Measurements from ENCODE around the gene STARD13. TPM values are rescaled to one million over a fixed set of nuclear protein-coding genes. Genes with fewer than 3 reads are reported as not detected.

STARD13 gene
- total RNA-seq, 1 experiment from 2014 or later: 4.1 TPM

GRCh38 chr13:33188093-33188882, 97.3 kb downstream of the STARD13 start:
- no peak for ATAC-seq
- no peaks in the 10 kb centered on the region for H3K9me2 ChIP-seq (ENCODE audit: insufficient read depth)

More at GRCh38 chr13:33188093-33188882, 97.3 kb downstream of the STARD13 start:
- BruUV-seq (replicated peaks): no TSS peak
- H2AFZ ChIP-seq (ENCODE audit: low read depth, low read length, poor library complexity, severe bottlenecking): no peak overlapping the region
- no peak overlapping the region for H3K4me2 ChIP-seq (ENCODE audit: low read length)
- H3K9me3 ChIP-seq (ENCODE audit: control insufficient read depth in 1 of 2, insufficient read depth in 1 of 2, low read depth in 1 of 2, low read length in 2 of 2): no peaks in the 10 kb centered on the region
- CTCF ChIA-PET: no interaction called here
- H3K4me1 ChIP-seq (ENCODE audit: control insufficient read depth in 1 of 2, insufficient read depth in 2 of 2, low read length in 2 of 2): peaks cover 4 to 17% of the 10 kb centered on the region in 2 experiments; a peak in 3 of 4 replicates
- no peaks in the 10 kb centered on the region for H3K36me3 ChIP-seq (ENCODE audit: control insufficient read depth in 1 of 2, insufficient read depth in 2 of 2, low read length in 2 of 2)
- DNase-seq (ENCODE audit: low read depth, low spot score): no peak
- POLR2A ChIA-PET: no interaction called here
- intact Hi-C loops (cut with micrococcal nuclease): no loop called here
- TF ChIP-seq MAX (IDR thresholded peaks at IDR 0.05) (no peak), SP1 (IDR thresholded peaks at IDR 0.05; ENCODE audit: low read depth) (no peak), YY1 (IDR thresholded peaks at IDR 0.05; ENCODE audit: extremely low read depth, insufficient replicate concordance, low read depth, low read length) (no peak), ZNF274 (IDR thresholded peaks at IDR 0.05; ENCODE audit: low read depth, low read length) (no peak), EZH2 (IDR thresholded peaks at IDR 0.05) (no peak), ZBTB33 (IDR thresholded peaks at IDR 0.05; ENCODE audit: extremely low read depth, insufficient replicate concordance, low read length) (no peak), EZH2phosphoT487 (IDR thresholded peaks at IDR 0.05; ENCODE audit: borderline replicate concordance) (no peak), FOSL1 (IDR thresholded peaks at IDR 0.05; ENCODE audit: low read depth) (no peak), SIN3A (IDR thresholded peaks at IDR 0.05; ENCODE audit: low read depth) (no peak), CEBPB (IDR thresholded peaks at IDR 0.05; ENCODE audit: low read depth) (no peak), JUND (IDR thresholded peaks at IDR 0.05) (no peak), ELF1 (IDR thresholded peaks at IDR 0.05; ENCODE audit: borderline replicate concordance, low read depth) (no peak), TCF7L2 (IDR thresholded peaks at IDR 0.05; ENCODE audit: borderline replicate concordance, extremely low read depth, insufficient read depth, insufficient read length) (no peak), REST (IDR thresholded peaks at IDR 0.05; ENCODE audit: low read depth) (no peak), SRF (IDR thresholded peaks at IDR 0.05; ENCODE audit: low read depth) (no peak), EGR1 (IDR thresholded peaks at IDR 0.05; ENCODE audit: low read depth) (no peak), CTCF (IDR thresholded peaks at IDR 0.05 in 2 of 3, conservative IDR thresholded peaks at IDR 0.05 in 1 of 3; ENCODE audit: borderline replicate concordance in 1 of 3, insufficient read depth in 1 of 3, low read depth in 2 of 3, low read length in 2 of 3) (no peak)
- TF ChIP-seq, protein P1, sequence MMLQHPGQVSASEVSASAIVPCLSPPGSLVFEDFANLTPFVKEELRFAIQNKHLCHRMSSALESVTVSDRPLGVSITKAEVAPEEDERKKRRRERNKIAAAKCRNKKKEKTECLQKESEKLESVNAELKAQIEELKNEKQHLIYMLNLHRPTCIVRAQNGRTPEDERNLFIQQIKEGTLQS (IDR thresholded peaks at IDR 0.05): no peak
- H3K27me3 ChIP-seq (ENCODE audit: insufficient read depth, low read length): no peaks in the 10 kb centered on the region
- H4K20me1 ChIP-seq (ENCODE audit: insufficient read depth): no peaks in the 10 kb centered on the region
- no peak overlapping the region for H3K27ac ChIP-seq (ENCODE audit: low read depth, low read length)
- no peaks in the 10 kb centered on the region for H3K79me2 ChIP-seq (ENCODE audit: insufficient read depth, low read length)
- H3K9ac ChIP-seq (ENCODE audit: low read length): no peak overlapping the region
- RAD21 ChIA-PET (ENCODE audit: low non-redundant PET in 1 of 2, low total read pairs in 2 of 2, uncharacterized antibody in 2 of 2, unreplicated experiment in 2 of 2): no interaction called here
- no peak overlapping the region for H3K4me3 ChIP-seq (replicated peaks in 1 of 2; ENCODE audit: low read depth in 1 of 2, low read length in 2 of 2)
